HCT116 (cell line): Measurements from ENCODE around the gene ZHX3. TPM values are rescaled to one million over a fixed set of nuclear protein-coding genes. Genes with fewer than 3 reads are reported as not detected.
A peak's percentile ranks its signal among the peaks of the same experiment; 100 is the strongest.

Experiments
- ATAC-seq: fragments of 200-7000 bp; cut with Tn5 transposase; 2 replicates; pipeline ENCODE4 v1.9.1; 2020; ENCODE audit warnings: mild to moderate bottlenecking, moderate library complexity
- BruUV-seq: library from RNA; stranded (reverse); fragments of 400-500 nt; replicated peaks from 2 replicates; lab custom pipeline; 2021; lab: Mats Ljungman, UMichigan
- CTCF ChIA-PET: fragments of 300-600 bp; sonication (Branson Sonifier 250); formaldehyde crosslinking; loops from one replicate; lab custom pipeline; 2021; ENCODE audit warnings: antibody characterized with exemption; lab: Charles Lee
- POLR2A ChIA-PET: fragments of 300-600, 350-600 bp; sonication (Branson Sonifier 250); formaldehyde crosslinking; loops from one replicate; lab custom pipeline; 2021; ENCODE audit warnings: antibody characterized with exemption; lab: Charles Lee
- RAD21 ChIA-PET, 2 experiments: fragments of 300-600 bp; sonication (Branson Sonifier 250); formaldehyde crosslinking; loops; one replicate each; lab custom pipeline; 2023; ENCODE audit warnings: low total read pairs in 2 of 2; ENCODE audit not compliant: uncharacterized antibody in 2 of 2, unreplicated experiment in 2 of 2, low non-redundant PET in 1 of 2; lab: Charles Lee
- DNase-seq: peaks from one replicate; pipeline ENCODE4 v3.0.0-alpha.2; 2010; ENCODE audit warnings: low read depth, low spot score
- H2AFZ ChIP-seq: fragments of 200-600 bp; shearing (Covaris generic), sonication (generic); 2 replicates; pipeline ENCODE4 v1.6.1; 2017; ENCODE audit warnings: low read depth, mixed run types, mixed read lengths, antibody characterized with exemption, low read length; ENCODE audit not compliant: poor library complexity, severe bottlenecking
- H3K27ac ChIP-seq: 2 replicates; pipeline ENCODE4 v1.5.1; 2012; ENCODE audit warnings: low read depth, low read length
- H3K27me3 ChIP-seq: fragments of 200-600 bp; sonication (generic); 2 replicates; pipeline ENCODE4 v1.6.1; 2016; ENCODE audit warnings: mixed run types, low read length, mixed read lengths; ENCODE audit not compliant: insufficient read depth
- H3K36me3 ChIP-seq, 2 experiments: fragments of 200-500 bp in 1 of 2; fragments of 200-600 bp in 1 of 2; sonication (Bioruptor generic) in 1 of 2; sonication (generic) in 1 of 2; 2 replicates each; pipeline versions ENCODE4 v1.5.1 to v1.6.1; 2014 to 2016; ENCODE audit warnings: low read length in 2 of 2, inconsistent platforms in 1 of 2, mixed read lengths in 1 of 2, mixed run types in 1 of 2; ENCODE audit not compliant: insufficient read depth in 2 of 2, control insufficient read depth in 1 of 2
- H3K4me1 ChIP-seq, 2 experiments: fragments of 200-600 bp in 1 of 2; sonication (generic) in 1 of 2; 2 replicates each; pipeline versions ENCODE4 v1.5.1 to v1.6.1; 2012 to 2017; ENCODE audit warnings: low read length in 2 of 2, inconsistent platforms in 1 of 2, mild to moderate bottlenecking in 1 of 2, mixed read lengths in 1 of 2, mixed run types in 1 of 2, moderate library complexity in 1 of 2; ENCODE audit not compliant: insufficient read depth in 2 of 2, control insufficient read depth in 1 of 2
- H3K4me2 ChIP-seq: fragments of 200-600 bp; sonication (generic); 2 replicates; pipeline ENCODE4 v1.6.1; 2017; ENCODE audit warnings: mixed run types, low read length, mixed read lengths
- H3K4me3 ChIP-seq, 2 experiments: fragments of 200-600 bp in 1 of 2; sonication (generic) in 1 of 2; replicated peaks in 1 of 2; 2 replicates each; pipeline ENCODE4 v1.5.1; 2011 to 2016; ENCODE audit warnings: low read length in 2 of 2, control low read depth in 1 of 2, low read depth in 1 of 2, mild to moderate bottlenecking in 1 of 2, mixed read lengths in 1 of 2, mixed run types in 1 of 2
- H3K79me2 ChIP-seq: fragments of 200-600 bp; sonication (generic); 2 replicates; pipeline ENCODE4 v1.6.1; 2017; ENCODE audit warnings: mild to moderate bottlenecking, mixed run types, low read length, moderate library complexity, mixed read lengths; ENCODE audit not compliant: insufficient read depth
- H3K9ac ChIP-seq: fragments of 200-600 bp; sonication (generic); 2 replicates; pipeline ENCODE4 v1.6.1; 2016; ENCODE audit warnings: low read length, mixed read lengths
- H3K9me2 ChIP-seq: fragments of 200-600 bp; sonication (generic), shearing (Covaris generic); 2 replicates; pipeline ENCODE4 v1.6.1; 2017; ENCODE audit warnings: mixed run types, mild to moderate bottlenecking, moderate library complexity; ENCODE audit not compliant: insufficient read depth
- H3K9me3 ChIP-seq, 2 experiments: fragments of 200-500 bp in 1 of 2; fragments of 200-600 bp in 1 of 2; sonication (Bioruptor generic) in 1 of 2; sonication (generic) in 1 of 2; 2 replicates each; pipeline ENCODE4 v1.6.1; 2014 to 2017; ENCODE audit warnings: low read length in 2 of 2, mixed read lengths in 2 of 2, inconsistent platforms in 1 of 2, low read depth in 1 of 2, mild to moderate bottlenecking in 1 of 2, mixed run types in 1 of 2, moderate library complexity in 1 of 2; ENCODE audit not compliant: control insufficient read depth in 1 of 2, insufficient read depth in 1 of 2
- H4K20me1 ChIP-seq: fragments of 200-600 bp; sonication (generic), shearing (Covaris generic); 2 replicates; pipeline ENCODE4 v1.6.1; 2017; ENCODE audit warnings: mixed run types, mild to moderate bottlenecking, moderate library complexity; ENCODE audit not compliant: insufficient read depth
- ELF1 ChIP-seq: IDR thresholded peaks from 2 replicates; pipeline ENCODE4 v1.6.1; 2012; ENCODE audit warnings: low read depth, borderline replicate concordance
- FOSL1 ChIP-seq: IDR thresholded peaks from 2 replicates; pipeline ENCODE4 v1.6.1; 2012; ENCODE audit warnings: low read depth
- YY1 ChIP-seq: IDR thresholded peaks from 2 replicates; pipeline ENCODE4 v1.6.1; 2011; ENCODE audit warnings: low read length, low read depth, moderate library complexity, mild to moderate bottlenecking; ENCODE audit not compliant: insufficient replicate concordance; ENCODE audit errors: extremely low read depth
- intact Hi-C: fragments of 100-400 bp; cut with micrococcal nuclease; formaldehyde crosslinking; loops from 2 replicates; pipeline ENCODE4 v1.10.0; 2022
- total RNA-seq: library from RNA; stranded (reverse); gene quantifications from one replicate; pipeline ENCODE4 v1.2.1, GENCODE V29; 2021; ENCODE audit not compliant: unreplicated experiment
- TF ChIP-seq, protein P1 (sequence below): IDR thresholded peaks from 2 replicates; pipeline ENCODE4 v1.6.1; 2012; ENCODE audit warnings: low read depth
- TF ChIP-seq, protein P2 (sequence below), 3 experiments: fragments of 200-600 bp in 1 of 3; sonication (generic) in 1 of 3; IDR thresholded peaks in 2 of 3; conservative IDR thresholded peaks in 1 of 3; 2 replicates each; pipeline ENCODE4 v1.5.1; 2012 to 2017; ENCODE audit warnings: low read depth in 2 of 3, low read length in 2 of 3, antibody characterized with exemption in 1 of 3, borderline replicate concordance in 1 of 3, control low read depth in 1 of 3, mild to moderate bottlenecking in 1 of 3, mixed read lengths in 1 of 3, mixed run types in 1 of 3, moderate library complexity in 1 of 3; ENCODE audit not compliant: insufficient read depth in 1 of 3

ZHX3 gene
- total RNA-seq, 1 experiment from 2014 or later = 13.3 TPM

DNA sequence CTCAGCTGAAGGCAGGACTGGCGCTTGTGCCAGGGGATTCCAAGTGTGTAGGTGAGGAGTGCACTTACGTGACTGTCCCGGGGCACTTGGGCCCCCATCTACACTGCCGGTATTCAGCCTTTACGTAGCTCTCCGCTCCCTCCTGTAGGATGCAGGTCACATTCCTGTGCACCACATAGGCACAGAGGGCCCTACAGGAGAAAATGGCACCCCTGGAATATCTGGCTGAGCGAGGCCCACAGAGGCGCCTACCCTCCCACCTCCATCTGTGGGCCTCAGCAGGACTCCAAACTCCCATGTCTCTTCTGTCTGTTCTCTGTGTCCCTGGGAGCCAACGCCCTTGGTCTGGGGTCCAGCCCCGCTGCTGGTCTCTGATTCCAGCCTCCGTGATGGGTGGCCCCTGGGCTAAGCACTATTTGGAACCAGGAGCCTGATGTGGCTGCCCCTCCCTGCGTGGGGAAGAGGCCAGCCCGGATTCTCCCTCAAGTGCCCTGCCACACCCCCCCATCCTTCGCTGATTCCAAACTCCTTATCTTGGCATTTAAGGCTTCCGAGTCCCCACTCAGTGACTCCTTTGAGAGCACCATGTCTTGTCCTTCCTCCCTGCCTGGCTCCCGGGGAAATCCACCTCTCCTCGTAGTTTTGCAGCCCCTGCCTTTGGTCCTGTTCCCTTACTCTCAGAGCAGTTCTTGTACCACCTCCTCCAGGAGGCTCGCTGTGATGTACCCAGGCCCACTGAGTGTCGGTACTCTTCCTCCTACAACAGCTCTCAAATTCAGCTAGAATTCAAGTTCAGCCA lies 47.6 kb upstream of the ZHX3 start (continued):
- TF ChIP-seq, protein P1, sequence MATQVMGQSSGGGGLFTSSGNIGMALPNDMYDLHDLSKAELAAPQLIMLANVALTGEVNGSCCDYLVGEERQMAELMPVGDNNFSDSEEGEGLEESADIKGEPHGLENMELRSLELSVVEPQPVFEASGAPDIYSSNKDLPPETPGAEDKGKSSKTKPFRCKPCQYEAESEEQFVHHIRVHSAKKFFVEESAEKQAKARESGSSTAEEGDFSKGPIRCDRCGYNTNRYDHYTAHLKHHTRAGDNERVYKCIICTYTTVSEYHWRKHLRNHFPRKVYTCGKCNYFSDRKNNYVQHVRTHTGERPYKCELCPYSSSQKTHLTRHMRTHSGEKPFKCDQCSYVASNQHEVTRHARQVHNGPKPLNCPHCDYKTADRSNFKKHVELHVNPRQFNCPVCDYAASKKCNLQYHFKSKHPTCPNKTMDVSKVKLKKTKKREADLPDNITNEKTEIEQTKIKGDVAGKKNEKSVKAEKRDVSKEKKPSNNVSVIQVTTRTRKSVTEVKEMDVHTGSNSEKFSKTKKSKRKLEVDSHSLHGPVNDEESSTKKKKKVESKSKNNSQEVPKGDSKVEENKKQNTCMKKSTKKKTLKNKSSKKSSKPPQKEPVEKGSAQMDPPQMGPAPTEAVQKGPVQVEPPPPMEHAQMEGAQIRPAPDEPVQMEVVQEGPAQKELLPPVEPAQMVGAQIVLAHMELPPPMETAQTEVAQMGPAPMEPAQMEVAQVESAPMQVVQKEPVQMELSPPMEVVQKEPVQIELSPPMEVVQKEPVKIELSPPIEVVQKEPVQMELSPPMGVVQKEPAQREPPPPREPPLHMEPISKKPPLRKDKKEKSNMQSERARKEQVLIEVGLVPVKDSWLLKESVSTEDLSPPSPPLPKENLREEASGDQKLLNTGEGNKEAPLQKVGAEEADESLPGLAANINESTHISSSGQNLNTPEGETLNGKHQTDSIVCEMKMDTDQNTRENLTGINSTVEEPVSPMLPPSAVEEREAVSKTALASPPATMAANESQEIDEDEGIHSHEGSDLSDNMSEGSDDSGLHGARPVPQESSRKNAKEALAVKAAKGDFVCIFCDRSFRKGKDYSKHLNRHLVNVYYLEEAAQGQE = no peak
- no peak for TF ChIP-seq YY1

GRCh38 chr20:41364236-41364855 lies 46.8 kb upstream of the ZHX3 start:
- no TSS peak for BruUV-seq
- Histone ChIP-seq H3K4me1 (no peaks in the 10 kb centered on the region), H2AFZ (no peak overlapping the region), H3K9me2 (no peaks in the 10 kb centered on the region), H4K20me1 (no peaks in the 10 kb centered on the region), H3K79me2 (no peaks in the 10 kb centered on the region)
- POLR2A ChIA-PET = no interaction called here
- peak; percentile 27; the same call in 1 of the 2 replicates for ATAC-seq
- TF ChIP-seq ELF1 (no peak), FOSL1 (no peak)
- TF ChIP-seq, protein P2, sequence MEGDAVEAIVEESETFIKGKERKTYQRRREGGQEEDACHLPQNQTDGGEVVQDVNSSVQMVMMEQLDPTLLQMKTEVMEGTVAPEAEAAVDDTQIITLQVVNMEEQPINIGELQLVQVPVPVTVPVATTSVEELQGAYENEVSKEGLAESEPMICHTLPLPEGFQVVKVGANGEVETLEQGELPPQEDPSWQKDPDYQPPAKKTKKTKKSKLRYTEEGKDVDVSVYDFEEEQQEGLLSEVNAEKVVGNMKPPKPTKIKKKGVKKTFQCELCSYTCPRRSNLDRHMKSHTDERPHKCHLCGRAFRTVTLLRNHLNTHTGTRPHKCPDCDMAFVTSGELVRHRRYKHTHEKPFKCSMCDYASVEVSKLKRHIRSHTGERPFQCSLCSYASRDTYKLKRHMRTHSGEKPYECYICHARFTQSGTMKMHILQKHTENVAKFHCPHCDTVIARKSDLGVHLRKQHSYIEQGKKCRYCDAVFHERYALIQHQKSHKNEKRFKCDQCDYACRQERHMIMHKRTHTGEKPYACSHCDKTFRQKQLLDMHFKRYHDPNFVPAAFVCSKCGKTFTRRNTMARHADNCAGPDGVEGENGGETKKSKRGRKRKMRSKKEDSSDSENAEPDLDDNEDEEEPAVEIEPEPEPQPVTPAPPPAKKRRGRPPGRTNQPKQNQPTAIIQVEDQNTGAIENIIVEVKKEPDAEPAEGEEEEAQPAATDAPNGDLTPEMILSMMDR (IDR thresholded peaks at IDR 0.05 in 2 of 3, conservative IDR thresholded peaks at IDR 0.05 in 1 of 3; ENCODE audit: borderline replicate concordance in 1 of 3, insufficient read depth in 1 of 3, low read depth in 2 of 3, low read length in 2 of 3) = 0 out of 6 replicates have a peak, but pooled peaks of 1 of the 3 experiments have one; percentile 8
- TF ChIP-seq, all 23 proteins: peak for 1
- no peaks in the 10 kb centered on the region for H3K9me3 ChIP-seq
- ChIA-PET CTCF (no interaction called here), RAD21 (no interaction called here)
- no peak overlapping the region for H3K4me2 ChIP-seq
- no peak overlapping the region for H3K4me3 ChIP-seq
- no peak overlapping the region for H3K9ac ChIP-seq
- no peaks in the 10 kb centered on the region for H3K36me3 ChIP-seq
- no peaks in the 10 kb centered on the region for H3K27me3 ChIP-seq
- intact Hi-C loops = no loop called here
- H3K27ac ChIP-seq = no peak overlapping the region
- no peak for DNase-seq
